ENCODE data around the gene BLTP3B.

DNA sequence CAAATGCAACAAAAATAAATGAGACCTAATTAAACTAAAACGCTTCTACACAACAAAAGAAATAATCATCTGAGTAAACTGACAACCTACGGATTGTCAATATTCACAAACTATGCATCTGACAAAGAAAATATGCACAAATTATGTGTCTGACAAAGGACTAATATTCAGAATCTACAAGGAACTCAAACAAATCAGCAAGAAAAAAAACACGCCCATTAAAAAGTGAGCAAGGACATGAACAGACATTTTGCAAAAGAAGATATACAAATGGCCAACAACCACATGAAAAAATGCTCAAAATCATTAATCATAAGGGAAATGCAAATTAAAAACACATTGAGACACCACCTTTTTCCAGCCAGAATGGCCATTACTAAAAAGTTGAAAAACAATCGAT lies 37.0 kb downstream of the BLTP3B start:
- TF ChIP-seq, protein P1, sequence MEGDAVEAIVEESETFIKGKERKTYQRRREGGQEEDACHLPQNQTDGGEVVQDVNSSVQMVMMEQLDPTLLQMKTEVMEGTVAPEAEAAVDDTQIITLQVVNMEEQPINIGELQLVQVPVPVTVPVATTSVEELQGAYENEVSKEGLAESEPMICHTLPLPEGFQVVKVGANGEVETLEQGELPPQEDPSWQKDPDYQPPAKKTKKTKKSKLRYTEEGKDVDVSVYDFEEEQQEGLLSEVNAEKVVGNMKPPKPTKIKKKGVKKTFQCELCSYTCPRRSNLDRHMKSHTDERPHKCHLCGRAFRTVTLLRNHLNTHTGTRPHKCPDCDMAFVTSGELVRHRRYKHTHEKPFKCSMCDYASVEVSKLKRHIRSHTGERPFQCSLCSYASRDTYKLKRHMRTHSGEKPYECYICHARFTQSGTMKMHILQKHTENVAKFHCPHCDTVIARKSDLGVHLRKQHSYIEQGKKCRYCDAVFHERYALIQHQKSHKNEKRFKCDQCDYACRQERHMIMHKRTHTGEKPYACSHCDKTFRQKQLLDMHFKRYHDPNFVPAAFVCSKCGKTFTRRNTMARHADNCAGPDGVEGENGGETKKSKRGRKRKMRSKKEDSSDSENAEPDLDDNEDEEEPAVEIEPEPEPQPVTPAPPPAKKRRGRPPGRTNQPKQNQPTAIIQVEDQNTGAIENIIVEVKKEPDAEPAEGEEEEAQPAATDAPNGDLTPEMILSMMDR (IDR thresholded peaks at IDR 0.05; ENCODE audit: low read depth, low read length, missing input control), result no peak
- no peak for TF ChIP-seq EGR1 (IDR thresholded peaks at IDR 0.05; ENCODE audit: low read depth in 2 of 2)
- no peak for TF ChIP-seq YY1 (IDR thresholded peaks at IDR 0.05)
- no peak for TF ChIP-seq JUND (IDR thresholded peaks at IDR 0.05)

All from liver (tissue), 3 donors.